Body of pancreas (tissue), 4 donors: ENCODE data around the gene CLDN1.

Experiments
- CTCF ChIP-seq, 7 experiments: fragments of 450-650 bp in 4 of 7; fragments of 200-600 bp in 3 of 7; sonication (generic) in 3 of 7; IDR thresholded peaks; one replicate each; pipeline ENCODE4 v1.5.1; 2016 to 2019; ENCODE audit warnings: antibody characterized with exemption in 7 of 7
- POLR2A ChIP-seq, 3 donors: fragments of 450-650 bp; IDR thresholded peaks; one replicate each; pipeline ENCODE4 v1.6.1; 2016; ENCODE audit warnings: antibody characterized with exemption in 3 of 3, mild to moderate bottlenecking in 2 of 3

GRCh38 chr3:190261015-190261414, 61.2 kb downstream of the CLDN1 start:
- no peak for TF ChIP-seq POLR2A (IDR thresholded peaks at IDR 0.05)
- TF ChIP-seq CTCF (IDR thresholded peaks at IDR 0.05), result no peak
